Measurements from ENCODE around the gene ELAVL2. TPM values are rescaled to one million over a fixed set of nuclear protein-coding genes. Genes with fewer than 3 reads are reported as not detected.

Gene ELAVL2
- total RNA-seq, 1 experiment from 2014 or later = not detected

DNA sequence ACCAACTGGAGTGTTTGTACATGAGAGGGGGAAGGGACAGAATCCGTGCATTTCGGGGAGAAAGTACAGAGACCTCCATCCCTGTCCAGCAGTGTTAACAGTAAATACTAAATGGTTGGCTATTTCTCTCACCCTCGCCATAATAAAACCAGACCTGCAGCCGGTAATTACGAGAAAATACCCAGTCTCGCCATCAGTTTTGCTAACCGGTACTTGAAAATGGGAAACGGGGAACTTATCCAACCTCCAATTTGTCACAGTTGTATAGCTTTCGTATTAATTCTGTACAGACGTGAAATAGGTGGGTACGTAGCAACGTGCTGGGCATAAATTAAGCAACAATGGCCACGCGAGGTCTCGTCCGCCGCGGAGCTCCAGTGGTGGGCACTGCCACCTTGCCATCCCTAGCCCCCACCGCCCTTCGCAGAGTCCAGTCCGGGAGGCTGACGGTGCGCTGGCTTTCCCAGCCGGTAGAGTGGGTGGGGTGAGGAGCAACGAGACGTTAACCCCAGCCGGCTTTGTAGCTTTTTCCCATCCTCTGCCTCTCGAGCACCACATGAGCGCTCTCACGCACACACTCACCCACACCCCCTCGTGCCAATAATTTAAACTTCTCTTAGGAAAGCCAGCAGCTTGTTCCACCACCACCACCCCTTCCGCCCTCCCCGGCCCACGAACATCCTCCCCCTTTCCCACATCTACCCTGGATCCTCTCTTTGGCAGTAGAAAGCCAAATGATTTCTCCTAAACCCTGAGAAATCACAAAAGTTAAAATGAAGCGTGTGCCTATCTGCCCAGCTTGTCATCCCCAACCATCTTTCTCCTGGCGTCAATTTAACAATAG lies 1.8 kb downstream of the ELAVL2 start:
- in situ Hi-C loops (cut with HindIII; ENCODE audit: low pct_unique_long_range_greater_than_20kb, low sequenced_read_pairs) = no loop called here
- DNase-seq (ENCODE audit: low read depth, low spot score) = no peak

DNA sequence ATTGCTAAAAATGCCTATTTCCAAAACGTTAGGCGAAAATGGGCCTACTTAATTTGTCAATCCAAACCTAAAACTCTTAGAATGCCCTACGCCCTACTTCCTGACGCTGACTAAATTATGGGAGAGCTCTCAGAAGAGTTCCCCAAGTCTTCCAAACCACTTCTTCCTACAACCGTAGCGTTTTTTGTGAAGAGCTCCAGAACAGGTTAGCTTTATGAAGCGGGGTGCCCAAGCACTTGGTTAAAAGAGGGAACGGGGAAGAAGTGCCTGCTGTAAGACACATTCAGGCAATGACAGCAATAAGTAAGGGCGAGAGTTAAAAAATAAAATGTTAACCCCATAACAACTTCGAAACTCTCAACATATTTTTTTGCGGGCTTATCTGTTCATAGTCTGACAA lies 2.8 kb downstream of the ELAVL2 start:
- in situ Hi-C loops (cut with HindIII; ENCODE audit: low pct_unique_long_range_greater_than_20kb, low sequenced_read_pairs) = no loop called here
- DNase-seq (ENCODE audit: low read depth, low spot score) = no peak

DNA sequence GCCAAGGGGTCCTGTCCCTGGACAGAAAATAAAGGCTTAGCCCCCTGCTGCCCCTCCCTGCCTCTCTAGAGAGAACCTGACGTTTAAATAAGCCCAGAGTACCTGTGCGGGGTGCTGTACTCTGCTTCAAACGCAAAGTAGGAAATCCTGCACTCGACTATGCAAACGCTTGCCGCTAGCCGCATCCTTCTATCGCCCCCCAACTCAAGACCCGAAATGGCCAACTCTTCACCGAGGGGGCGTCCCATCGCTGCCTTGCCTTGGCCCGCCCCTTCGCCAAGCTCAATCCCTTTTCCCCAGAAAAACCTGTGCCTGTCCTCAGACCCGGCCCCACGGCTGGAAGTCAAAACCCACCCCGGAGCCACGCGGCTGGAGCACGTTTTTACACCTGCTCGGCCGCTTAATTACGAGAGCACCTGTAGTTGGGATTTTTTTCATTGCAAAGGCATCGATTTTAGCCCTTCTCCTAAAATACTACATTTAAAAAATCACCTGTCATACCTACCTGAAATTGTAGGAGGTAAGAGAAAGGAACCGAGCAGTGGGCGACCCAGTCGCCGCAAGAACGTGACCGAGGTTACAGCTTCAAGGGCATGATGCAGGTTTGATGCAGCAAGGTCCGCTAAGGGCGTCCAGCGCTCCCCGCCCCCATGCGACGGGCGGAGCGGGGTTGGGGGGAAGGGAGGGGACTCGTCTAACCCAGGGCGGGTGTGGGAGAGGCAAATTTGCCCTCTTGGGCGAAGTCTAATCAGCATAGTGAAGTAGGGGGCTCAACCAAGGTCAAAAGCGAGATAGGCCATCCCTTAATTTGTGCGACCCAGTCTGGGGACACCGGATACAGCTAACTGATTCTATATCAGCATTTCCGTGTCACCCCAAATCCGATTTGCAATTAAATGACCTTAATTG lies 3.5 kb downstream of the ELAVL2 start:
- in situ Hi-C loops (cut with HindIII; ENCODE audit: low pct_unique_long_range_greater_than_20kb, low sequenced_read_pairs) = no loop called here
- no peak for DNase-seq (ENCODE audit: low read depth, low spot score)

DNA sequence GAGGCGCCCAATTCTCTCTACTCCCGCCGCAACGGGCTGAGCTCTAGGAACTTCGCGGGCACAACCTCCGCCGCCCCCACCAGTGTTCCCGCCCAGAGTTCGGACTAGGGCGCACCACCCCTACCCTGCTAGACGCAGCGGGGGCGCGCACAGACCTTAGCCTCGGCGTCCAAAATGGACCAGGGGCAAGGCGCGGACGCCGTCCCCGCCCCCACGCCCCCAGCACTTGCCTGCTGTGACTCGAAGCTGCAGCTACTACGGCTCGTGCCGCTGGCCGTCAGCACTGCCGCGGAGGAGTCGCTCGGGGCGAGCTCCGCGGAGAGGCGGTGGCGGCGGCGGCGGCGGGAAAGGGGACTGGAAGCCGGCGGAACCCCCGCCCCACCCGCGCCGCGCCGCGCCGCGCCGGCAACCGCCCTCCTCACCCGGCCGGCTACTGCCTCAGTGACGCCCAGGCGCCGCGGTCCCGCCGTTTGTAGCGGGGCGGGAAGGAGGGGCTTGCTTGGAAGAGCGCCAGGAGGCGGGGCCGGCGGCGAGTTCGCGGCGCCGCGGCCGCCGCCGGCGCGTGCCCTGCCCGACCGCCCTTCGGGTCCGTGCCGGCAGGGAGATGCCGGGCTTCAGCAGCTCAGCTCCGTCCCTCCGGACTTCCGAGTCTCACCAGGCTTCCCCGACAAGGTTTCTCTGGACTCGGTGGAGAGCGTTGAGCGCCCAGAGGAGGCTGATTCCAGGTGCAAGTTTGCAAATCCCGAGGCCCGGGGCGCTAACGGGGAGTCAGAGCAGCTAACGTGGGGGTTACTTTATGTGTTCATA lies 4.5 kb downstream of the ELAVL2 start:
- no peak for DNase-seq (ENCODE audit: low read depth, low spot score)

DNA sequence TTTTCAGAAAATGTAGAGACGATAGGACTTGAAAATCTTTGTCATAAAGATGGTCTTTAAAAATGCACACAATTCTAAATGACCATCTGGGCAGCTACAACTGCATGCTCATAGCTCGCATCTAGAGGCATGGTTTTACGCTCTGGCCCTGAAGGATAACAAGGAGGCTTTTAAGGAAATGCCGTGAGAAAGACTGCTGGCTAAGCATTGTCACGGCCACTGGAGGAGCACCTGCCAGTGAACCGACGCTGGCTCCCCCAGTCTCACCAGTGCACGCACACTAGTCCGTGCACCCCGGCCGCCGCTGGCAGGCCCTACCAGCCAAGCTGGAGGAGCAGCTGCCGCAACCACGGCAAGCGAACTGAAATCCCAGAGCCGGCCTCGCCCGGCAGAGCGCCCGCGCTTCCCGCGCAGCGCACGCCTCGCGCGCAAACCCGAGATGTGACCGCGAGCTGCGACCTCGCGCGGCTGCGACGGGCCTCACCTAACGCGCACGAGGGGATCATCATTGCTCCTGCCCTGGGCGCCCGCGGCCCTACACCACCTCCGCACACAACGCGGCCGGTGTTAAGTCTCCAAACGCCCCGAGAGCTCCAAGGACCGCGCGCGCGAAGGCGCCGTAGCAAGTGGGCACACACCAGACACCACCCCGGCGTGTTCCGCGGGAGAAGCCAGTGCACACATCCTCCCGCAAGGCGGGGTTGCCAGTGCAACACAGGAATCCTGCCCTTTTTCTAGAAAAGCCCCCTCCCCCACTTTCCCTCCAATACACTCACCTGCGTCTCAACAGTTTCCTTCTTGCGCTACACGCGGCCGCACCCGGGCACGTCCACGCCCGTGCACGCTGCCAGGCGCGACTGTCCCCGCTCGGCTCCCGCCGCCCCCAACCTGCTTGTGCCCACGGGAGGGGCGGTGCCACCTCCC lies 5.3 kb downstream of the ELAVL2 start:
- in situ Hi-C loops (cut with HindIII; ENCODE audit: low pct_unique_long_range_greater_than_20kb, low sequenced_read_pairs) = no loop called here
- no peak for DNase-seq (ENCODE audit: low read depth, low spot score)

More for the DNA sequence above, 4.5 kb downstream of the ELAVL2 start:
- in situ Hi-C loops (cut with HindIII; ENCODE audit: low pct_unique_long_range_greater_than_20kb, low sequenced_read_pairs) = no loop called here

DNA sequence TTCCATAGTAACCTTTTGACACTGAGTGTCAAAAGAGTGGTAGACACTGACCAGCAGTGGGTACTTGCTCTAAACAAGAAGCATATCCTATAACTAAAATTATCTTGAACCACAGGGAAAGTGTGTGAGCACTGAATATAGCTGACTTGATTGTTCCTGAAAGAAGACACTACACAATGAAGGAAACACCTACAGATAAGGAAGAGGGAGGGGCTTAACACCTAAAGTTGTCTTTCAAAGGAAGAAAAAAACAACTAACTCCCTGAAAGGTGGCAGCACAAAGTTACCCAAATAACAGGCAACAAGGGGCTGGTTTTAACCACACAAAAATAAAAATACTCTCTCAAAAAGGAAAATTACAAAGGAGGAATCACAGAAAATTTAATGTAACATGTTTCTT lies 6.6 kb downstream of the ELAVL2 start:
- in situ Hi-C loops (cut with HindIII; ENCODE audit: low pct_unique_long_range_greater_than_20kb, low sequenced_read_pairs) = no loop called here
- no peak for DNase-seq (ENCODE audit: low read depth, low spot score)

DNA sequence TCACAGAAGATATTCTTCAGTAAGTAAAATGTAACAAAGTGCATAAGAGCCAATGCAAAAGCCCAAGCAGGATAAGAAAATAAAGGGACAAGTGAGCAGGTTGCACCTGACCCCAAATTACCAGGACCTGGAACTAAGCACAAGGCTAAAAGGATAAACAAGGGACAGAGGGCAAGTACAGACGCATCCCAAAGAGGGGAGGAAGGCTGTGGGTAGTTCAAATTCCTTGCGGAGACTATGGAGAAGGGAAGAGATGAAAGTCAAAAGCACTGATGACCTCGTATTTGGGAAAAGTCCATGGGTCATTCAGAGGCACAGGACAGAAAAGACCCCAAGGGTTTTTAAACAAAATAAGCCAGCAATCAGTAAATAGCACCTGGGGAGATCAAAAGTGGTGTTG lies 11.8 kb downstream of the ELAVL2 start:
- in situ Hi-C loops (cut with HindIII; ENCODE audit: low pct_unique_long_range_greater_than_20kb, low sequenced_read_pairs) = no loop called here
- DNase-seq (ENCODE audit: low read depth, low spot score) = no peak

DNA sequence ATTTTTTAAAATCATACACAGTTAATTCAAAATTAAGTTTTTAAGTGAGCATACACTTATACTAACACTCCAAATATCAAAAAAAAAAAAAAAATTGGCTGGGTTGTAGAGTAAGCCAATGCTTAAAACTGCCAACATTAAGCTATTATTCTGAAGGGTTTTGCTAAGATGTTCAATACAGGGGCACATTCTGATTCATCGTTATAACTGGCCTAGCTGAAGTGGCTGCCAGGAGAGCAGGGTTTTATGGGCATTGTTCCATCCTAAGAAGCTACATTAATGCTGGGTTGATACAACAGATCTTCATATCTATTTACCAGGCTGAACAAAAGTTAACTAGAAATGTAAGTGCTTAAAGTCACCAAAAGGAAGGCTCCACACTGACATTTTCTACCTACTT lies 13.4 kb downstream of the ELAVL2 start:
- in situ Hi-C loops (cut with HindIII; ENCODE audit: low pct_unique_long_range_greater_than_20kb, low sequenced_read_pairs) = no loop called here

DNA sequence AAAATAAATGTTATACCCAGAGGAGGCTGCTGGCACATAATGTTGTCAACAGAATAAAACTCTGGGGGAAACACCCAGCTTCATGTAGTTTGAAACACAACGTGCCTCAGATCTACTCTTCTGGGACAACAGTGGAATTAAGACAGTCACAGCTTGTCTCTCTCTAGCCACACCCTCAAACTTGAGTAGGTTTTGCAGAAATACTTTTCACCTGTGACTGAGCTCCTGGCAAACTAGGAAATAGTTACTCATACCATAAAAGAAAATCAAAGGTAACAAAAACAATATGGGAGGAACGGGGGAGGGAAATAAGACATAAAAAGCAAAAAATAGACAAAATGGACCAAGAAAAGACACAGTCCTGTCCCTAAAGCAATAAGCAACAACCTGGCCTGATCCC lies 14.4 kb downstream of the ELAVL2 start:
- DNase-seq (ENCODE audit: low read depth, low spot score) = no peak
- in situ Hi-C loops (cut with HindIII; ENCODE audit: low pct_unique_long_range_greater_than_20kb, low sequenced_read_pairs) = no loop called here

More for the DNA sequence above, 13.4 kb downstream of the ELAVL2 start:
- no peak for DNase-seq (ENCODE audit: low read depth, low spot score)

DNA sequence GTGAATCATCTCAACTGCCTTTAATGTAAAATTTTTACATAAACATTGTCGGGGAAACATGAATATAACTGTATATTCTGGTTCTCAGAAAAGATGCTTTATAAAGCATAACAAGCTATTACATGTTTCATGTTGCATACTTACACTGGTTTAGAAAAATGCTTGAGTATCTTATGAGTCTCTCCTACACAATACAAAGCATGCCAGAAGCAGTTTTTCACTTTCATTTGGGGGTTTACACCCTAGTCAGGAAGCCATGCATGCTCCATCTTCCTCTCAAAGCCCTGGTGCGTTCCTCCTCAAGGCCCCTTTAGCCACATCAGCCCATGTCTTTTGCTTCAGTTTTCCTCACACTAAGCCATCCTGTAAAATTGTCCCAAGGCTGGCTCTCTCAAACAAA lies 22.8 kb downstream of the ELAVL2 start:
- in situ Hi-C loops (cut with HindIII; ENCODE audit: low pct_unique_long_range_greater_than_20kb, low sequenced_read_pairs) = no loop called here

DNA sequence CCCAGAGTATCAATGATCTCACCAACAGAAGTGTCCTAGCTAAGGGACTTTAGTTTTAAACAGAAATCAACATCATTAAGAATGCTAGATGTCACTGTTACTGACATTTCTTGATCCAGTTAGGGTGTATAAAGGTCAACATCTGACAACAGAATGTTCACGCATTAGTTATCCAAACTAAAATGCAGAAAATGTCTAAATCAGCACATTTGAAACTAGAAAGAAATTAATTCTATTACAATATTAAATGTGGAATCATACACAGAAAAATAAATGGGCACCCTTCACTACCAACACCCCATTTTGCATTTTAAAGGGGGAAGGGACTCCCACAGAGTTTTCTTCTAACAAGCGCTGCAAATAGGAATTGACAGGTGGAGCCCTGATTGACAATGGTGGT lies 24.5 kb downstream of the ELAVL2 start:
- no peak for DNase-seq (ENCODE audit: low read depth, low spot score)
- in situ Hi-C loops (cut with HindIII; ENCODE audit: low pct_unique_long_range_greater_than_20kb, low sequenced_read_pairs) = no loop called here

More for the DNA sequence above, 22.8 kb downstream of the ELAVL2 start:
- no peak for DNase-seq (ENCODE audit: low read depth, low spot score)

DNA sequence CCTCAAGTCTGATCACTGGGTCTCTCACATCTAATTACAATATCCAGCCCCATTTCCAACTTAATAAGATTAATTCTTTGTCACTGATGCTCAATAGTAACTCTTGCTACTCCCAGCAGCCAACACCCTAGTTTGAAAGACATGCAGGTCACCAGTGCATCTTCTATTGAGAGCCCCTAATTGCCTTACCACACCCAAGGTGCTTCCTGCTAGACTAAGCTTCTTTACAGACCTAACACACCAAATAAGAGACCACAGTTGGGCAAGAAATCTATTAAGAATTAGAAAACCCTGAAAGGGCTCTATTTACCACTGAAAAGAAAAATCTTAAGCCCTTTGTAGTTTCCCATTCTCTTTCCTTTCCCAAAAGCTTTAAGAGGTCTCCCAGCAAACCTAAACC lies 26.5 kb downstream of the ELAVL2 start:
- in situ Hi-C loops (cut with HindIII; ENCODE audit: low pct_unique_long_range_greater_than_20kb, low sequenced_read_pairs) = no loop called here

DNA sequence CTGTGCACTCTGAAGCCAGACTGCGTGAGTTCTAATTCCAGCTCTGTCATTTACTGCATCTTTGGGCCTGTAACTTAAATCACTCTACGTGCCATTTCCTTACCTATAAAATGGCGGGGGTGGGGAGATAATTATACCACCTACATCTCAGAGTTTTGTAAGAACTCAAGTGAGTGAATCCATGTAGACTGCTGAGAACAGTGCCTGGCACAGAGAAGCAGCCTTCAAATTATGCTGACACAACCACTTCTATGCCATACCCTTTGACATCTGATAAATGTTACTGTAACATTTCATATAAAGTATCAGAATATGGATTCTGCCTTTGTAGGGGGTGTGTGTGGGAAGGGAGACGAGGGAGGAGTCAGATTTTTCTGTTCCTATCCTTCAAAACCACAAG lies 27.7 kb downstream of the ELAVL2 start:
- DNase-seq (ENCODE audit: low read depth, low spot score) = no peak
- in situ Hi-C loops (cut with HindIII; ENCODE audit: low pct_unique_long_range_greater_than_20kb, low sequenced_read_pairs) = no loop called here

More for the DNA sequence above, 26.5 kb downstream of the ELAVL2 start:
- no peak for DNase-seq (ENCODE audit: low read depth, low spot score)

DNA sequence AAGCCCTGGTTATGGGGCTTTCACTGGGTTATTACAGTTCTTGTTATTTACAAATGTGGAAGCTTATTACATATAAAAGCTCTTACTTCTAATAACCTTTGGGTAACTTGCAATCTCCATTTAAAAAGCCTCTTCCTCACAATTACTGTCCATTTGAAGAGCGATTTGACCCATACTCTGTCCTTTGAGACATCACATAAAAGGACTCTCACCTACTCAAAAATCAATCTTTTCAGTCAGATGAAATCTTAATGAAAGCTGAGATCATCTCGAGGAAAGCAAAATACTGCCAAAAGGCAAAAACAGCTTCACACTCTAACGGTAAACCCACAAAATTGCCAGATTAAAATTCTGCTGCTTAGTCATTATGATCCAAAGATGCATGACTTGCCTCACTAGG lies 29.8 kb downstream of the ELAVL2 start:
- no peak for DNase-seq (ENCODE audit: low read depth, low spot score)
- in situ Hi-C loops (cut with HindIII; ENCODE audit: low pct_unique_long_range_greater_than_20kb, low sequenced_read_pairs) = no loop called here

DNA sequence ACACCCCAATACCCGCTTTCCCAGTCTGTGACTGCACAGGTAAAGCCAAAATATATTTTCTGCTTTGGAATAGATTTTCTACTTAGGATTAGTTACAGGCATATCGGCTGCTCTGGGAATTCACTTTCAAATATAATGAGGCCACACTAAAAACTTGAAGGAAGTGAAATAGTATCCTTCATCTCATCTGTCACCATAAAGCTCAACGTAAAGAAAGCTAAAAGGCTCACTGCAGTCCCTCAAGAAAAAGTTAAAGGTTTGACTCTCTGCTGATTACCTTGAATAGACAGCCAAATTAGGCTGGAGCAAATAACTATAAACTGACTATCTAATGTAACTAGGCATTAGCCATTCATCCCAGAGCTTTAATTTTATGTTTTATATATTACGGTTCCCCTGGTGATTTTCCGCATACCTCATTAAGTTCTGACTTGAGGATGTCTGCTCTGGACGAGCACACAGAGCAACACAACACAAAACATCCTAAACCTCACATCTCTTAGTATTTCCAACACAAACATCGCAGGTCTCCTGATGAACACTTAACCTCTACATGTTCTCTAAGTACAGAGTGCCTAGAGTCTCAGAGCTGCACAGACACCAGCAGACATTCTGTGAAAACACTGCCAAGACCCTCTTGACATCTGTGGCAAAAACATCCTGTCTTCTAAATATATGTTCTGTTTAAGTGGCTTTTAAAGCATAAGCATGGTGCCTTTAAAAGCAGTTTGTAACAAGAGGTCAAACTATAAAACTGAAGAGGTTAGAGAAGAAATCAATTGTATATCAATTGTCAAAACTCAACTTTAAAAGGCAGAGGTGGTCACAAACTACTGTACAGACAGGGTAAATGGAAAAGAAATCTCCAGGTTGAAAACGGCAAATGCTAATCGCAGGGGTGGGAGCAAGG lies 35.4 kb downstream of the ELAVL2 start:
- in situ Hi-C loops (cut with HindIII; ENCODE audit: low pct_unique_long_range_greater_than_20kb, low sequenced_read_pairs) = no loop called here

More for the DNA sequence above, 35.4 kb downstream of the ELAVL2 start:
- DNase-seq (ENCODE audit: low read depth, low spot score) = no peak
